Right ventricle myocardium superior (tissue), 1 donor: Measurements from ENCODE around the gene DUSP6. TPM values are rescaled to one million over a fixed set of nuclear protein-coding genes. Genes with fewer than 3 reads are reported as not detected.
"Not testable (repeated sequence)": the region's sequence is repeated elsewhere in the genome, so short reads cannot be mapped to it uniquely, and the experiment has no call there.

Experiments
- ATAC-seq: fragments of 200-7000 bp; cut with Tn5 transposase; one replicate; pipeline ENCODE4 v1.9.1; 2020; ENCODE audit warnings: mild to moderate bottlenecking; ENCODE audit not compliant: poor library complexity
- DNase-seq: peaks from one replicate; pipeline ENCODE4 v3.0.0-alpha.2; 2020
- intact Hi-C: fragments of 100-400 bp; cut with DNase I; formaldehyde crosslinking; loops from one replicate; pipeline ENCODE4 v1.11.2; 2022
- total RNA-seq: library from RNA; stranded (reverse); fragmentation: NEBNext Ultra II Directional; extraction: Animal tissue kit (Norgen Biotek cat#: 25700); gene quantifications from one replicate; pipeline ENCODE4 v1.2.1, GENCODE V29; 2021
- donor health status: DM: no; HTN: yes; CAD: no; lungs with severe emphysema.

The DUSP6 gene
- total RNA-seq, 1 donor from 2014 or later: 26.7 TPM

GRCh38 chr12:89344043-89344861 lies 8.0 kb downstream of the DUSP6 start:
- ATAC-seq (no peak), DNase-seq (no peak)
- intact Hi-C loops: loop anchor here (5.0 kb wide), 1 partner anchor 57 kb away; no protein-coding TSS in a partner anchor

GRCh38 chr12:89343127-89343526 lies 9.2 kb downstream of the DUSP6 start:
- intact Hi-C loops: loop anchor here (5.0 kb wide), 1 partner anchor 56 kb away; no protein-coding TSS in a partner anchor
- peak; percentile 84 for DNase-seq
- ATAC-seq: peak; percentile 34

GRCh38 chr12:89340861-89341260 lies 11.4 kb downstream of the DUSP6 start:
- intact Hi-C loops: loop anchor here (5.0 kb wide), 1 partner anchor 54 kb away; no protein-coding TSS in a partner anchor
- DNase-seq (no peak), ATAC-seq (no peak)

GRCh38 chr12:89339526-89339925 lies 12.8 kb downstream of the DUSP6 start:
- DNase-seq (no peak), ATAC-seq (no peak)
- intact Hi-C loops: no loop called here

- ATAC-seq, DNase-seq, intact Hi-C loops: not testable (repeated sequence)
Observed at GRCh38 chr12:89337136-89337535, 15.2 kb downstream of the DUSP6 start.

- no peak for DNase-seq
- intact Hi-C loops: no loop called here
- no peak for ATAC-seq
Observed at GRCh38 chr12:89335452-89336244, 16.7 kb downstream of the DUSP6 start.

GRCh38 chr12:89334548-89335169 lies 17.6 kb downstream of the DUSP6 start:
- DNase-seq (no peak), ATAC-seq (no peak)
- intact Hi-C loops: no loop called here

- intact Hi-C loops: no loop called here
- DNase-seq (no peak), ATAC-seq (peak; percentile 67)
Observed at GRCh38 chr12:89333564-89334252, 18.6 kb downstream of the DUSP6 start.

GRCh38 chr12:89328151-89329030 lies 23.9 kb downstream of the DUSP6 start:
- intact Hi-C loops: no loop called here
- ATAC-seq (no peak), DNase-seq (no peak)

GRCh38 chr12:89327486-89328094 lies 24.7 kb downstream of the DUSP6 start:
- ATAC-seq: no peak
- no peak for DNase-seq
- intact Hi-C loops: no loop called here

GRCh38 chr12:89326239-89327040 lies 25.9 kb downstream of the DUSP6 start:
- intact Hi-C loops: no loop called here
- DNase-seq (no peak), ATAC-seq (peak; percentile 45)

- intact Hi-C loops: no loop called here
- DNase-seq (no peak), ATAC-seq (no peak)
Observed at GRCh38 chr12:89325495-89325894, 26.8 kb downstream of the DUSP6 start.

- no peak for ATAC-seq
- intact Hi-C loops: no loop called here
- no peak for DNase-seq
Observed at GRCh38 chr12:89324437-89324836, 27.9 kb downstream of the DUSP6 start.

- intact Hi-C loops: no loop called here
- ATAC-seq: no peak
- no peak for DNase-seq
Observed at GRCh38 chr12:89323568-89324218, 28.6 kb downstream of the DUSP6 start.

GRCh38 chr12:89320735-89321134 lies 31.6 kb downstream of the DUSP6 start:
- no peak for DNase-seq
- no peak for ATAC-seq

GRCh38 chr12:89319606-89320005 lies 32.7 kb downstream of the DUSP6 start:
- ATAC-seq (no peak), DNase-seq (no peak)
- intact Hi-C loops: no loop called here

More at GRCh38 chr12:89320735-89321134, 31.6 kb downstream of the DUSP6 start:
- intact Hi-C loops: no loop called here
